ENCODE measurements around the gene NOD1. TPM values are rescaled to one million over a fixed set of nuclear protein-coding genes. Genes with fewer than 3 reads are reported as not detected.

Gene NOD1
- total and polyA plus RNA-seq, 2 donors (not counting 1 experiment from before 2014, with no cell fraction given): 20.6 to 28.8 TPM

GRCh38 chr7:30380294-30380693 lies 98.3 kb downstream of the NOD1 start:
- Histone ChIP-seq H3K4me2 (replicated peaks; ENCODE audit: low read depth, low read length, poor library complexity, severe bottlenecking) (no peak overlapping the region), H3K79me2 (ENCODE audit: control insufficient read depth, insufficient read depth, low read length) (no peaks in the 10 kb centered on the region), H3K27ac (ENCODE audit: low read length in 2 of 2) (no peak overlapping the region), H3K4me1 (ENCODE audit: control insufficient read depth in 2 of 2, insufficient read depth in 2 of 2, low read length in 2 of 2) (no peaks in the 10 kb centered on the region), H2AFZ (ENCODE audit: insufficient read depth, low read depth, low read length, poor library complexity, severe bottlenecking) (no peak overlapping the region), H3K27me3 (replicated peaks in 1 of 4; ENCODE audit: control extremely low read depth in 1 of 4, control insufficient read depth in 3 of 4, insufficient read depth in 4 of 4, low read length in 3 of 4) (no peaks in the 10 kb centered on the region), H3K36me3 (replicated peaks in 1 of 2; ENCODE audit: control extremely low read depth in 1 of 2, control insufficient read depth in 1 of 2, extremely low read depth in 1 of 2, insufficient read depth in 2 of 2, low read length in 1 of 2) (no peaks in the 10 kb centered on the region), H3K9me3 (ENCODE audit: control extremely low read depth in 1 of 3, control insufficient read depth in 2 of 3, insufficient read depth in 1 of 3, low read length in 2 of 3) (peaks cover 0 to 2% (median 0%) of the 10 kb centered on the region in 3 donors), H4K20me1 (ENCODE audit: control insufficient read depth, insufficient read depth, low read length, poor library complexity, severe bottlenecking) (no peaks in the 10 kb centered on the region), H3K4me3 (ENCODE audit: control extremely low read depth in 1 of 5, extremely low read depth in 1 of 5, insufficient read depth in 1 of 5, low read depth in 2 of 5, low read length in 4 of 5) (no peak overlapping the region), H3K9ac (ENCODE audit: low read length) (no peak overlapping the region)
- intact Hi-C loops (cut with micrococcal nuclease): no loop called here
- Mint-ChIP-seq H3K27ac (no peak overlapping the region), H3K9me3 (ENCODE audit: insufficient read depth) (peaks cover 3% of the 10 kb centered on the region), H3K27me3 (no peaks in the 10 kb centered on the region), H3K4me1 (no peaks in the 10 kb centered on the region), H3K4me3 (no peak overlapping the region)
- ATAC-seq (ENCODE audit: low read depth): no peak
- ChIA-PET CTCF (no interaction called here), POLR2A (interaction anchor here (0.7 kb wide), 1 partner anchor 171 kb away, joined by 6 read pairs; no protein-coding TSS in a partner anchor)
- no peak for DNase-seq
- TF ChIP-seq EZH2 (IDR thresholded peaks at IDR 0.05; ENCODE audit: borderline replicate concordance, insufficient read depth, low read depth, low read length, poor library complexity, severe bottlenecking) (no peak), CTCF (IDR thresholded peaks at IDR 0.05) (no peak)
- WGBS (ENCODE audit: insufficient coverage): 100% methylated on average over 1 of the region's 2 CpGs

GRCh38 chr7:30379741-30380140 lies 98.8 kb downstream of the NOD1 start:
- H3K4me3 ChIP-seq (ENCODE audit: control extremely low read depth in 1 of 5, extremely low read depth in 1 of 5, insufficient read depth in 1 of 5, low read depth in 2 of 5, low read length in 4 of 5): no peak overlapping the region
- POLR2A ChIA-PET: interaction anchor here (0.7 kb wide), 1 partner anchor 171 kb away, joined by 6 read pairs; no protein-coding TSS in a partner anchor
- peaks cover 0 to 2% (median 0%) of the 10 kb centered on the region in 3 donors for H3K9me3 ChIP-seq (ENCODE audit: control extremely low read depth in 1 of 3, control insufficient read depth in 2 of 3, insufficient read depth in 1 of 3, low read length in 2 of 3)
- peaks cover 3% of the 10 kb centered on the region for H3K9me3 Mint-ChIP-seq (ENCODE audit: insufficient read depth)
- no peak overlapping the region for H3K27ac ChIP-seq (ENCODE audit: low read length in 2 of 2)
- H3K4me2 ChIP-seq (replicated peaks; ENCODE audit: low read depth, low read length, poor library complexity, severe bottlenecking): no peak overlapping the region
- no peak for TF ChIP-seq EZH2 (IDR thresholded peaks at IDR 0.05; ENCODE audit: borderline replicate concordance, insufficient read depth, low read depth, low read length, poor library complexity, severe bottlenecking)
- no peak for TF ChIP-seq CTCF (IDR thresholded peaks at IDR 0.05)
- no peak overlapping the region for H2AFZ ChIP-seq (ENCODE audit: insufficient read depth, low read depth, low read length, poor library complexity, severe bottlenecking)
- intact Hi-C loops (cut with micrococcal nuclease): no loop called here
- no peak overlapping the region for H3K27ac Mint-ChIP-seq
- ATAC-seq (ENCODE audit: low read depth): no peak
- no peaks in the 10 kb centered on the region for H3K27me3 ChIP-seq (replicated peaks in 1 of 4; ENCODE audit: control extremely low read depth in 1 of 4, control insufficient read depth in 3 of 4, insufficient read depth in 4 of 4, low read length in 3 of 4)
- H3K4me1 Mint-ChIP-seq: no peaks in the 10 kb centered on the region
- DNase-seq: no peak
- H3K4me1 ChIP-seq (ENCODE audit: control insufficient read depth in 2 of 2, insufficient read depth in 2 of 2, low read length in 2 of 2): no peaks in the 10 kb centered on the region
- H3K36me3 ChIP-seq (replicated peaks in 1 of 2; ENCODE audit: control extremely low read depth in 1 of 2, control insufficient read depth in 1 of 2, extremely low read depth in 1 of 2, insufficient read depth in 2 of 2, low read length in 1 of 2): no peaks in the 10 kb centered on the region
- no peaks in the 10 kb centered on the region for H3K79me2 ChIP-seq (ENCODE audit: control insufficient read depth, insufficient read depth, low read length)
- H4K20me1 ChIP-seq (ENCODE audit: control insufficient read depth, insufficient read depth, low read length, poor library complexity, severe bottlenecking): no peaks in the 10 kb centered on the region
- no peak overlapping the region for H3K9ac ChIP-seq (ENCODE audit: low read length)
- no peak overlapping the region for H3K4me3 Mint-ChIP-seq
- H3K27me3 Mint-ChIP-seq: no peaks in the 10 kb centered on the region
- WGBS (ENCODE audit: insufficient coverage): 94% methylated on average over 4 of the region's 4 CpGs
- CTCF ChIA-PET: no interaction called here
